ENCODE results near the gene PPP6R3.

GRCh38 chr11:68549789-68550484, 89.4 kb downstream of the PPP6R3 start:
- TF ChIP-seq POLR2A (IDR thresholded peaks at IDR 0.05) (no peak), CTCF (IDR thresholded peaks at IDR 0.05) (no peak), POLR2AphosphoS5 (IDR thresholded peaks at IDR 0.05) (no peak)

Measured in stomach (tissue), 4 donors.